GM10266 (cell line): ENCODE results near the gene GNAQ.

Experiments used
- DNase-seq: peaks from one replicate; pipeline ENCODE4 v3.0.0; 2012; ENCODE audit errors: extremely low spot score
- TF ChIP-seq, protein P1 (sequence below): IDR thresholded peaks from 2 replicates; pipeline ENCODE4 v1.5.1; 2012; ENCODE audit warnings: mild to moderate bottlenecking, low read depth; ENCODE audit not compliant: control insufficient read depth, insufficient read depth; ENCODE audit errors: missing control alignments

Gene GNAQ

DNA sequence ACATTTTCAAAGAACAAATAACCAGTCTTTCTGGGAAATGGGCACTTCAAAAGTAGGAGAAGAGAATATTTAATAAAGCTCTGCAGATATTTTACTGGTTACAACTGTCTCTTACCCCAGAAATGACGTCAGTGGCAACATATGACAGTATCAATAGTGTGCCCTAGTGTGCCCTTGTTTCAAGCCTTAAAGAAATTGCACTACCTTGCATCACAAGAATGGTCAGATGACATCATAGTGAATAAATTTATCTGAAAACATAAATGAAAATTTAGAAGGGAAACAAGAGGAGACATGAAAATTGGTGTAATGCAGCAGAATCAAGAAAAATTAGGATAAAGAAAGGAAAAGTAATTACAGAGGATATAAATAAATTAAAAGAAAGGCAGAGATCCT lies 176.7 kb downstream of the GNAQ start:
- no peak for DNase-seq
- TF ChIP-seq, protein P1, sequence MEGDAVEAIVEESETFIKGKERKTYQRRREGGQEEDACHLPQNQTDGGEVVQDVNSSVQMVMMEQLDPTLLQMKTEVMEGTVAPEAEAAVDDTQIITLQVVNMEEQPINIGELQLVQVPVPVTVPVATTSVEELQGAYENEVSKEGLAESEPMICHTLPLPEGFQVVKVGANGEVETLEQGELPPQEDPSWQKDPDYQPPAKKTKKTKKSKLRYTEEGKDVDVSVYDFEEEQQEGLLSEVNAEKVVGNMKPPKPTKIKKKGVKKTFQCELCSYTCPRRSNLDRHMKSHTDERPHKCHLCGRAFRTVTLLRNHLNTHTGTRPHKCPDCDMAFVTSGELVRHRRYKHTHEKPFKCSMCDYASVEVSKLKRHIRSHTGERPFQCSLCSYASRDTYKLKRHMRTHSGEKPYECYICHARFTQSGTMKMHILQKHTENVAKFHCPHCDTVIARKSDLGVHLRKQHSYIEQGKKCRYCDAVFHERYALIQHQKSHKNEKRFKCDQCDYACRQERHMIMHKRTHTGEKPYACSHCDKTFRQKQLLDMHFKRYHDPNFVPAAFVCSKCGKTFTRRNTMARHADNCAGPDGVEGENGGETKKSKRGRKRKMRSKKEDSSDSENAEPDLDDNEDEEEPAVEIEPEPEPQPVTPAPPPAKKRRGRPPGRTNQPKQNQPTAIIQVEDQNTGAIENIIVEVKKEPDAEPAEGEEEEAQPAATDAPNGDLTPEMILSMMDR, result no peak

- TF ChIP-seq, protein P1, result no peak
- no peak for DNase-seq
Observed at GRCh38 chr9:77854258-77854915, 177.2 kb downstream of the GNAQ start.

DNA sequence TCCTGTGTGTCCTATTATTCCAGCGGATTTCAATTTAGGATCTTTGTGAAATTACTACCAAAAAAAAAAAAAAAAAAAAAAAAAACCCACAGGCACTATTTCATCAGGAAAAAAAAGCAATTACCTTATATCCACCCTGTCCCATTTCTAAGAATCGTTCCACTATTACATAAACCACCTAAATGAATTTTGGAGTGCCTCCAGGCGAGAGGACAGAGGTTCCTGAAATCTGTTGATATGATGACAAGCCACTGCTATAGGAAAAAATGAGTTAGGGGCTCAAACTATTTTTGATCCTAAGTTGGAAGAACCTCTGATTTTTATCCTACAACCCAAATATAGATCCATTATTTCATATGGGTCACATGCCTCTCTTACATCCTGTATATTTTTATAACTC lies 177.9 kb downstream of the GNAQ start:
- no peak for DNase-seq
- TF ChIP-seq, protein P1, result no peak

DNA sequence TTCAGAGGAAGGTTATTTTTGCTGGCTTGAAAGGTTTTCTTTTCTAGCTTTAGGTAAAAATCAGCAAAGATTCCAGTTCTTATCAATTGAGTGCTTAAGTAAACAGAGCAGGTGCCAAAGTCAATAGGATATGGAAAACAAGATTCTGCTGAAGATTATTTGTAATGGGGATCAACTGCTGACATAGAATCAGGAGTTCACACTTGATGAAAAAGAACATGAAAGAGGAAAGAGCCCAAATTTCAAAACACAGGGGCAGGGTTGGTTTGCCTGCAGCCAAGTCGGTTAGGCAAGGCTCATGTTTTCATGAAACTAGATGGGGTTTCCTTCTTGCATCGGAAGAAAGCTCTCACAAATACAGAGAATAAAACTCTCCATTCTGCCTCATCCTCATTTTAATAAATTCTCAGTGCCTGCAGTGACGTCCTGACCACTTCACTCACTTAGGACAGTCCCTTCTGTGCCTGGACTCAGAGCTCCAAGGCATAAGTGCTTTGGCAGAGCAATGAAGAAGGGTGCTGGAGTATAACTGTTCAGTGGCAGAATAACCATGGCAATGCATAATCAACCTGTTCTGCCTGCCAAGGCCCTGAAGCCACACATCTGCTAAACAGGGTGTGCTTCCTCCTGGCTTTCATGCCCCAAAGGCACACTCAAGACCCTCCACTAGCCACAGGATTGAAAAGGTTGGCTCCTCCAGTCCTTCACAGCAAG lies 179.6 kb downstream of the GNAQ start:
- DNase-seq, result no peak
- TF ChIP-seq, protein P1, result no peak

DNA sequence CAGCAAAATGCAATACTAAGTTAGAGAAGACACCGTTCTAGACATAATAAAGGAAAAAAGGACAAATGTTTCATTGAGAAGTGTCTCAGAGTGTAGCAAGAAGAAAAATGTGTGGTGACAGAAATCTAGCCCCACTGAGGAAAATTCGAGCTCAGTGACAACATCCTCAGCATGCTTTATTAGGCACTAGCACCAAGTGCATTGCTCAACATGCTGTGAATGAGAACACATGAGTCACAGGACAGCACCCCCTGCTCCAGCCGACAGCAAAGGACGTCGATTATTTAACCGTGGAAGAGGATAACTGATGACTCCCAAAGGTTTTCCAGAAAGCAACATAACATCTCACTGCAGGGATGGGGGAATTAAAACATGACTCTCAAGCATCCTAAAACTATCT lies 182.7 kb downstream of the GNAQ start:
- TF ChIP-seq, protein P1, result no peak
- no peak for DNase-seq

GRCh38 chr9:77848404-77848803 lies 183.2 kb downstream of the GNAQ start:
- TF ChIP-seq, protein P1, result no peak
- no peak for DNase-seq

GRCh38 chr9:77847626-77848025 lies 184.0 kb downstream of the GNAQ start:
- TF ChIP-seq, protein P1, result no peak
- no peak for DNase-seq
